Breast epithelium (tissue), 4 donors: ENCODE results near the gene ANXA2. TPM values are rescaled to one million over a fixed set of nuclear protein-coding genes. Genes with fewer than 3 reads are reported as not detected.
A peak's percentile ranks its signal among the peaks of the same experiment; 100 is the strongest.

Experiments
- DNase-seq, 2 donors: peaks; one replicate each; pipeline ENCODE4 v3.0.0-alpha.2; 2019; ENCODE audit warnings: low spot score in 2 of 2
- H3K27ac ChIP-seq, 2 donors: fragments of 200-600 bp; sonication (generic) in 1 of 2; one replicate each; pipeline ENCODE4 v1.5.1; 2016 to 2019; ENCODE audit warnings: mild to moderate bottlenecking in 1 of 2
- H3K27me3 ChIP-seq, 2 donors: fragments of 200-600 bp; sonication (generic) in 1 of 2; one replicate each; pipeline versions ENCODE4 v1.5.1 to v1.6.0; 2017 to 2019; ENCODE audit warnings: control low read depth in 1 of 2, mild to moderate bottlenecking in 1 of 2
- H3K36me3 ChIP-seq: fragments of 200-600 bp; one replicate; pipeline ENCODE4 v1.5.1; 2019
- H3K4me1 ChIP-seq, 2 donors: fragments of 200-600 bp; sonication (generic); one replicate each; pipeline ENCODE4 v1.5.1; 2016 to 2019; ENCODE audit warnings: control low read depth in 1 of 2
- H3K4me3 ChIP-seq, 3 donors: fragments of 200-600 bp; sonication (generic); 1 replicate in 2 of 3; 2 replicates in 1 of 3; pipeline ENCODE4 v1.5.1; 2016 to 2019; ENCODE audit warnings: mild to moderate bottlenecking in 3 of 3, moderate library complexity in 2 of 3
- H3K9me3 ChIP-seq, 2 donors: fragments of 200-600 bp; sonication (generic) in 1 of 2; one replicate each; pipeline ENCODE4 v1.5.1; 2016 to 2019; ENCODE audit warnings: control low read depth in 1 of 2
- CTCF ChIP-seq, 3 donors: fragments of 450-650 bp; IDR thresholded peaks; one replicate each; pipeline ENCODE4 v1.5.1; 2016 to 2017; ENCODE audit warnings: antibody characterized with exemption in 3 of 3, mild to moderate bottlenecking in 3 of 3, moderate library complexity in 3 of 3
- POLR2A ChIP-seq: fragments of 450-650 bp; IDR thresholded peaks from one replicate; pipeline ENCODE4 v1.6.1; 2016; ENCODE audit warnings: antibody characterized with exemption, mild to moderate bottlenecking, moderate library complexity
- POLR2AphosphoS5 ChIP-seq, 3 donors: sonication (generic); formaldehyde crosslinking; IDR thresholded peaks; one replicate each; pipeline ENCODE4 v1.6.1; 2017; ENCODE audit warnings: antibody characterized with exemption in 3 of 3
- intact Hi-C: fragments of 100-400 bp; cut with DNase I; formaldehyde crosslinking; loops from one replicate; pipeline ENCODE4 v1.15.1; 2023; ENCODE audit warnings: low total_unique reads
- total RNA-seq, 3 donors: library from RNA; depleted of rRNA; stranded (reverse); fragments of >200 nt; gene quantifications; one replicate each; pipeline ENCODE4 v1.1.0, GENCODE V29; 2016

ANXA2 gene
- total RNA-seq, 3 donors from 2014 or later: 875 to 1,598 (median 923) TPM

GRCh38 chr15:60441331-60441730 is 43.5 kb upstream of the ANXA2 start:
- H3K4me1 ChIP-seq: no peaks in the 10 kb centered on the region
- intact Hi-C loops: no loop called here
- no peak overlapping the region for H3K27ac ChIP-seq
- H3K27me3 ChIP-seq: no peaks in the 10 kb centered on the region
- no peaks in the 10 kb centered on the region for H3K36me3 ChIP-seq
- H3K9me3 ChIP-seq: no peaks in the 10 kb centered on the region
- no peak for DNase-seq
- no peak overlapping the region for H3K4me3 ChIP-seq
- no peak for TF ChIP-seq POLR2A
- no peak for TF ChIP-seq CTCF (IDR thresholded peaks at IDR 0.05)
- no peak for TF ChIP-seq POLR2AphosphoS5 (IDR thresholded peaks at IDR 0.05)

GRCh38 chr15:60438646-60439045 is 40.9 kb upstream of the ANXA2 start:
- H3K27me3 ChIP-seq: no peaks in the 10 kb centered on the region
- no peaks in the 10 kb centered on the region for H3K36me3 ChIP-seq
- TF ChIP-seq POLR2AphosphoS5 (IDR thresholded peaks at IDR 0.05) (no peak), POLR2A (no peak), CTCF (IDR thresholded peaks at IDR 0.05) (no peak)
- no peaks in the 10 kb centered on the region for H3K4me1 ChIP-seq
- H3K4me3 ChIP-seq: no peak overlapping the region
- H3K27ac ChIP-seq: no peak overlapping the region
- intact Hi-C loops: no loop called here
- H3K9me3 ChIP-seq: no peaks in the 10 kb centered on the region
- DNase-seq: no peak

GRCh38 chr15:60428935-60429334 is 31.1 kb upstream of the ANXA2 start:
- Histone ChIP-seq H3K36me3 (no peaks in the 10 kb centered on the region), H3K9me3 (no peaks in the 10 kb centered on the region), H3K4me3 (no peak overlapping the region), H3K27me3 (no peaks in the 10 kb centered on the region), H3K4me1 (no peaks in the 10 kb centered on the region), H3K27ac (no peak overlapping the region)
- TF ChIP-seq POLR2A (no peak), CTCF (IDR thresholded peaks at IDR 0.05) (no peak), POLR2AphosphoS5 (IDR thresholded peaks at IDR 0.05) (no peak)
- intact Hi-C loops: no loop called here
- no peak for DNase-seq

- peak overlapping the region; percentile 34 to 39 for H3K27ac ChIP-seq
- TF ChIP-seq POLR2AphosphoS5 (IDR thresholded peaks at IDR 0.05): no peak
- TF ChIP-seq CTCF (IDR thresholded peaks at IDR 0.05): no peak
- no peak for TF ChIP-seq POLR2A
- intact Hi-C loops: no loop called here
- no peaks in the 10 kb centered on the region for H3K36me3 ChIP-seq
- DNase-seq: no peak
- no peaks in the 10 kb centered on the region for H3K9me3 ChIP-seq
- H3K27me3 ChIP-seq: no peaks in the 10 kb centered on the region
- H3K4me1 ChIP-seq: peaks cover 0 to 2% of the 10 kb centered on the region in 2 donors
- no peak overlapping the region for H3K4me3 ChIP-seq
Measured at GRCh38 chr15:60426870-60427508, 29.2 kb upstream of the ANXA2 start.

GRCh38 chr15:60425461-60425860 is 27.7 kb upstream of the ANXA2 start:
- intact Hi-C loops: no loop called here
- H3K4me3 ChIP-seq: no peak overlapping the region
- no peak for DNase-seq
- H3K27ac ChIP-seq: no peak overlapping the region
- no peaks in the 10 kb centered on the region for H3K27me3 ChIP-seq
- H3K36me3 ChIP-seq: no peaks in the 10 kb centered on the region
- H3K4me1 ChIP-seq: peaks cover 0 to 2% of the 10 kb centered on the region in 2 donors
- TF ChIP-seq POLR2AphosphoS5 (IDR thresholded peaks at IDR 0.05): no peak
- no peak for TF ChIP-seq POLR2A
- TF ChIP-seq CTCF (IDR thresholded peaks at IDR 0.05): no peak
- H3K9me3 ChIP-seq: no peaks in the 10 kb centered on the region
